ENCODE data around the gene SLC35F2.

The SLC35F2 gene

DNA sequence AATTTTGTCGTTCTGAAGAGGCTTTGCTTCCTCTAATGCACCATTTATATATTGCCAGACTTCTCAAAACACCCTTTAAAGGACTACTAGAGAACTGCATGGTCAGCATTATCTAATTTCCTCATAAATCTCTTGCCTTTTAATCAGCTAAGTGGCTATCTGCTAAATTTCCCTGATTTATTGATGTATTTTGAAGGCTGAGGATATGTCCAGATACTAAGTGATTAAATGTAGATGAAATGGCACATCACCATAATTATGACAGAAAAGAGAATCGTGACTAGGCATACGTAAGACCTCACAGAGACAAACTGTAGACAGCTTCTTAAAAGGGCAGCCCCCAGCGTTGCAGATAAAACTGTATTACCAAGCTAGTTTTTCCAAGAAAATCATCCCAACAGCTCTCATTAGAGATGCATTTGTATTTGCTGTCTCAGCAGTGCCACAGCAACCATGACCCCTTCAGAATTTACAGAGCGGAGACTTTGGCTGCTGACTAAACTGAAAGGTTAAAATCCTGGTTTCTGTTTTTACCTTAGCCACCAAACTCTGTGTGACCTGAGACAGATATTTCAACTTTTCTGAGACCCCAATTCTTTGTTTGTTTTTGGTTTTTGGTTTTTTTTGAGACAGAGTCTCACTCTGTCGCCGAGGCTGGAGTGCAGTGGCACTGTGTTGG, 79.6 kb downstream of the SLC35F2 start:
- no peak for ATAC-seq
- TF ChIP-seq ESRRG (CRISPR knock-in tag; IDR thresholded peaks at IDR 0.05): no peak
- TF ChIP-seq ISL1 (CRISPR knock-in tag; IDR thresholded peaks at IDR 0.05): peak; percentile 64
- TF ChIP-seq RARB (CRISPR knock-in tag; IDR thresholded peaks at IDR 0.05): no peak
- TF ChIP-seq, protein P1, sequence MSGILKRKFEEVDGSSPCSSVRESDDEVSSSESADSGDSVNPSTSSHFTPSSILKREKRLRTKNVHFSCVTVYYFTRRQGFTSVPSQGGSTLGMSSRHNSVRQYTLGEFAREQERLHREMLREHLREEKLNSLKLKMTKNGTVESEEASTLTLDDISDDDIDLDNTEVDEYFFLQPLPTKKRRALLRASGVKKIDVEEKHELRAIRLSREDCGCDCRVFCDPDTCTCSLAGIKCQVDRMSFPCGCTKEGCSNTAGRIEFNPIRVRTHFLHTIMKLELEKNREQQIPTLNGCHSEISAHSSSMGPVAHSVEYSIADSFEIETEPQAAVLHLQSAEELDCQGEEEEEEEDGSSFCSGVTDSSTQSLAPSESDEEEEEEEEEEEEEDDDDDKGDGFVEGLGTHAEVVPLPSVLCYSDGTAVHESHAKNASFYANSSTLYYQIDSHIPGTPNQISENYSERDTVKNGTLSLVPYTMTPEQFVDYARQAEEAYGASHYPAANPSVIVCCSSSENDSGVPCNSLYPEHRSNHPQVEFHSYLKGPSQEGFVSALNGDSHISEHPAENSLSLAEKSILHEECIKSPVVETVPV (CRISPR knock-in tag; IDR thresholded peaks at IDR 0.05): no peak
- no peak for TF ChIP-seq SNAI2 (CRISPR knock-in tag; IDR thresholded peaks at IDR 0.05)
- TF ChIP-seq, protein P2, sequence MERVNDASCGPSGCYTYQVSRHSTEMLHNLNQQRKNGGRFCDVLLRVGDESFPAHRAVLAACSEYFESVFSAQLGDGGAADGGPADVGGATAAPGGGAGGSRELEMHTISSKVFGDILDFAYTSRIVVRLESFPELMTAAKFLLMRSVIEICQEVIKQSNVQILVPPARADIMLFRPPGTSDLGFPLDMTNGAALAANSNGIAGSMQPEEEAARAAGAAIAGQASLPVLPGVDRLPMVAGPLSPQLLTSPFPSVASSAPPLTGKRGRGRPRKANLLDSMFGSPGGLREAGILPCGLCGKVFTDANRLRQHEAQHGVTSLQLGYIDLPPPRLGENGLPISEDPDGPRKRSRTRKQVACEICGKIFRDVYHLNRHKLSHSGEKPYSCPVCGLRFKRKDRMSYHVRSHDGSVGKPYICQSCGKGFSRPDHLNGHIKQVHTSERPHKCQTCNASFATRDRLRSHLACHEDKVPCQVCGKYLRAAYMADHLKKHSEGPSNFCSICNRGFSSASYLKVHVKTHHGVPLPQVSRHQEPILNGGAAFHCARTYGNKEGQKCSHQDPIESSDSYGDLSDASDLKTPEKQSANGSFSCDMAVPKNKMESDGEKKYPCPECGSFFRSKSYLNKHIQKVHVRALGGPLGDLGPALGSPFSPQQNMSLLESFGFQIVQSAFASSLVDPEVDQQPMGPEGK (CRISPR knock-in tag; IDR thresholded peaks at IDR 0.05; ENCODE audit: borderline replicate concordance): no peak

DNA sequence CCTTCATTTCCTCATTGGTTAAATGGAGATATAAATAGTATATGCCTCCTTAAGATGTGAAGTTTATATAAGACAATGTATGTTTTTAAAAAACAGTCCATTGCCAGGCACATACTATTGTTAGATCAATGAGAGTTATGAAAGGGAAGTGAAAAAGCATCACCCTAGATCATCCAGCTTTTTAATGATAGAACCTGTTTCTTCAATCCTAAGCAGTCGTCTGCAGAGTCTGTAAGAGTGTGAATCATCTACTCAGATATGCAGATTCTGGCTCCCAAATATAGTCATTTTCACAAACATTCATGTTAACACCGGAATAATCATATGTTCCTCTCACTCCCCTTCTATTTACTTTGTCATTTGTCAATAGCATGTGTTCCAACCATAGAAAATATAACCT, 81.5 kb downstream of the SLC35F2 start:
- no peak for TF ChIP-seq PPARA (CRISPR knock-in tag; IDR thresholded peaks at IDR 0.05; ENCODE audit: borderline replicate concordance)
- no peak for TF ChIP-seq BACH2 (CRISPR knock-in tag; IDR thresholded peaks at IDR 0.05; ENCODE audit: borderline replicate concordance)
- no peak for TF ChIP-seq RARB (CRISPR knock-in tag; IDR thresholded peaks at IDR 0.05)
- TF ChIP-seq SNAI2 (CRISPR knock-in tag; IDR thresholded peaks at IDR 0.05): no peak
- no peak for TF ChIP-seq OSR1 (CRISPR knock-in tag; IDR thresholded peaks at IDR 0.05)
- no peak for TF ChIP-seq TOX (CRISPR knock-in tag; IDR thresholded peaks at IDR 0.05; ENCODE audit: borderline replicate concordance)
- TF ChIP-seq ZNF70 (CRISPR knock-in tag; IDR thresholded peaks at IDR 0.05): no peak
- TF ChIP-seq, protein P2 (CRISPR knock-in tag; IDR thresholded peaks at IDR 0.05; ENCODE audit: borderline replicate concordance): no peak
- TF ChIP-seq ARNTL (CRISPR knock-in tag; IDR thresholded peaks at IDR 0.05; ENCODE audit: borderline replicate concordance, low read depth): no peak
- TF ChIP-seq, protein P3, sequence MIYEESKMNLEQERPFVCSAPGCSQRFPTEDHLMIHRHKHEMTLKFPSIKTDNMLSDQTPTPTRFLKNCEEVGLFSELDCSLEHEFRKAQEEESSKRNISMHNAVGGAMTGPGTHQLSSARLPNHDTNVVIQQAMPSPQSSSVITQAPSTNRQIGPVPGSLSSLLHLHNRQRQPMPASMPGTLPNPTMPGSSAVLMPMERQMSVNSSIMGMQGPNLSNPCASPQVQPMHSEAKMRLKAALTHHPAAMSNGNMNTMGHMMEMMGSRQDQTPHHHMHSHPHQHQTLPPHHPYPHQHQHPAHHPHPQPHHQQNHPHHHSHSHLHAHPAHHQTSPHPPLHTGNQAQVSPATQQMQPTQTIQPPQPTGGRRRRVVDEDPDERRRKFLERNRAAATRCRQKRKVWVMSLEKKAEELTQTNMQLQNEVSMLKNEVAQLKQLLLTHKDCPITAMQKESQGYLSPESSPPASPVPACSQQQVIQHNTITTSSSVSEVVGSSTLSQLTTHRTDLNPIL (CRISPR knock-in tag; IDR thresholded peaks at IDR 0.05; ENCODE audit: low read depth): no peak
- no peak for TF ChIP-seq ESRRG (CRISPR knock-in tag; IDR thresholded peaks at IDR 0.05)
- no peak for TF ChIP-seq ZFP3 (CRISPR knock-in tag; IDR thresholded peaks at IDR 0.05)
- no peak for TF ChIP-seq ZC3H10 (CRISPR knock-in tag; IDR thresholded peaks at IDR 0.05)
- no peak for TF ChIP-seq ZFP30 (CRISPR knock-in tag; IDR thresholded peaks at IDR 0.05)
- ATAC-seq: no peak

GRCh38 chr11:107776062-107776461, 82.5 kb downstream of the SLC35F2 start:
- TF ChIP-seq PPARA (CRISPR knock-in tag; IDR thresholded peaks at IDR 0.05; ENCODE audit: borderline replicate concordance) (no peak), BACH2 (CRISPR knock-in tag; IDR thresholded peaks at IDR 0.05; ENCODE audit: borderline replicate concordance) (no peak), ESRRG (CRISPR knock-in tag; IDR thresholded peaks at IDR 0.05) (no peak), ARNTL (CRISPR knock-in tag; IDR thresholded peaks at IDR 0.05; ENCODE audit: borderline replicate concordance, low read depth) (no peak), CSDC2 (CRISPR knock-in tag; IDR thresholded peaks at IDR 0.05) (no peak), TCF4 (CRISPR knock-in tag; IDR thresholded peaks at IDR 0.05; ENCODE audit: borderline replicate concordance) (no peak), ZFP3 (CRISPR knock-in tag; IDR thresholded peaks at IDR 0.05) (no peak), TSHZ2 (CRISPR knock-in tag; IDR thresholded peaks at IDR 0.05) (no peak), ZNF565 (CRISPR knock-in tag; conservative IDR thresholded peaks at IDR 0.05; ENCODE audit: low read depth) (no peak), ISL1 (CRISPR knock-in tag; IDR thresholded peaks at IDR 0.05) (no peak), OSR1 (CRISPR knock-in tag; IDR thresholded peaks at IDR 0.05) (no peak), ZNF70 (CRISPR knock-in tag; IDR thresholded peaks at IDR 0.05) (no peak), ZFP30 (CRISPR knock-in tag; IDR thresholded peaks at IDR 0.05) (no peak), TOX (CRISPR knock-in tag; IDR thresholded peaks at IDR 0.05; ENCODE audit: borderline replicate concordance) (no peak), SNAI2 (CRISPR knock-in tag; IDR thresholded peaks at IDR 0.05) (no peak)
- TF ChIP-seq, protein P4, sequence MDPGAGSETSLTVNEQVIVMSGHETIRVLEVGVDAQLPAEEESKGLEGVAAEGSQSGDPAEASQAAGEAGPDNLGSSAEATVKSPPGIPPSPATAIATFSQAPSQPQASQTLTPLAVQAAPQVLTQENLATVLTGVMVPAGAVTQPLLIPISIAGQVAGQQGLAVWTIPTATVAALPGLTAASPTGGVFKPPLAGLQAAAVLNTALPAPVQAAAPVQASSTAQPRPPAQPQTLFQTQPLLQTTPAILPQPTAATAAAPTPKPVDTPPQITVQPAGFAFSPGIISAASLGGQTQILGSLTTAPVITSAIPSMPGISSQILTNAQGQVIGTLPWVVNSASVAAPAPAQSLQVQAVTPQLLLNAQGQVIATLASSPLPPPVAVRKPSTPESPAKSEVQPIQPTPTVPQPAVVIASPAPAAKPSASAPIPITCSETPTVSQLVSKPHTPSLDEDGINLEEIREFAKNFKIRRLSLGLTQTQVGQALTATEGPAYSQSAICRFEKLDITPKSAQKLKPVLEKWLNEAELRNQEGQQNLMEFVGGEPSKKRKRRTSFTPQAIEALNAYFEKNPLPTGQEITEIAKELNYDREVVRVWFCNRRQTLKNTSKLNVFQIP (CRISPR knock-in tag; IDR thresholded peaks at IDR 0.05; ENCODE audit: borderline replicate concordance, low read depth): no peak
- TF ChIP-seq, protein P1 (CRISPR knock-in tag; IDR thresholded peaks at IDR 0.05): no peak
- TF ChIP-seq, protein P3 (CRISPR knock-in tag; IDR thresholded peaks at IDR 0.05; ENCODE audit: low read depth): no peak
- ATAC-seq: no peak

Measured in SK-N-SH treated with all-trans-retinoic acid at 6 μM for 48 hours (cell line).